NCI-H1436 treated with DMSO at 0.1 percent for 48 hours (cell line): ENCODE data around the gene ATM.
"Not testable (repeated sequence)": the region's sequence is repeated elsewhere in the genome, so short reads cannot be mapped to it uniquely, and the experiment has no call there.

Experiments
- DNase-seq: peaks from one replicate; lab custom pipeline; 2025; lab: John Stamatoyannopoulos, UW

The ATM gene

GRCh38 chr11:108373505-108373904, 150.6 kb downstream of the ATM start:
- DNase-seq = not testable (repeated sequence)

GRCh38 chr11:108388576-108388975, 165.7 kb downstream of the ATM start:
- DNase-seq = no peak

- DNase-seq = no peak
Measured at GRCh38 chr11:108392353-108392752, 169.5 kb downstream of the ATM start.

GRCh38 chr11:108393046-108393445, 170.2 kb downstream of the ATM start:
- no peak for DNase-seq

- no peak for DNase-seq
Measured at GRCh38 chr11:108394744-108395284, 171.9 kb downstream of the ATM start.

- not testable (repeated sequence) for DNase-seq
Measured at GRCh38 chr11:108396672-108397071, 173.8 kb downstream of the ATM start.

GRCh38 chr11:108398439-108398838, 175.6 kb downstream of the ATM start:
- no peak for DNase-seq

- no peak for DNase-seq
Measured at GRCh38 chr11:108402241-108402640, 179.4 kb downstream of the ATM start.

GRCh38 chr11:108403052-108403451, 180.2 kb downstream of the ATM start:
- DNase-seq = no peak

GRCh38 chr11:108405706-108406105, 182.8 kb downstream of the ATM start:
- DNase-seq = no peak

GRCh38 chr11:108414958-108415357, 192.1 kb downstream of the ATM start:
- no peak for DNase-seq

GRCh38 chr11:108417551-108417950, 194.7 kb downstream of the ATM start:
- DNase-seq = not testable (repeated sequence)
